K562 (cell line): Measurements from ENCODE around the gene LDB2. TPM values are rescaled to one million over a fixed set of nuclear protein-coding genes. Genes with fewer than 3 reads are reported as not detected.

Source experiments
- HMG20A ChIP-seq: fragments of 450-650 bp; formaldehyde crosslinking; conservative IDR thresholded peaks from 2 replicates; pipeline ENCODE4 v1.4.0; 2020; ENCODE audit warnings: mild to moderate bottlenecking, mixed read lengths
- SFPQ ChIP-seq: fragments of 200-400 bp; formaldehyde crosslinking; IDR thresholded peaks from 2 replicates; pipeline ENCODE4 v1.6.1; 2017; ENCODE audit warnings: mild to moderate bottlenecking, low read depth, low read length, moderate library complexity
- THAP12 ChIP-seq: fragments of 250-450 bp; sonication (Bioruptor Pico); IDR thresholded peaks from 2 replicates; pipeline ENCODE4 v1.9.0; 2021; ENCODE audit warnings: mild to moderate bottlenecking, inconsistent platforms
- TRIM28 ChIP-seq: fragments of 450-650 bp; IDR thresholded peaks from 2 replicates; pipeline ENCODE4 v1.6.1; 2017
- XRCC4 ChIP-seq: IDR thresholded peaks from one replicate; pipeline ENCODE4 v1.6.1; 2011; ENCODE audit not compliant: insufficient read depth, insufficient read length; ENCODE audit errors: extremely low read depth
- YBX1 ChIP-seq: fragments of 450-650 bp; IDR thresholded peaks from 2 replicates; pipeline ENCODE4 v1.7.1; 2016; ENCODE audit warnings: mild to moderate bottlenecking
- ZKSCAN3 ChIP-seq: fragments of 250-450 bp; sonication (Bioruptor Pico); IDR thresholded peaks from 2 replicates; pipeline ENCODE4 v1.4.0; 2020
- ZNF449 ChIP-seq: fragments of 250-450 bp; sonication (Bioruptor Pico); IDR thresholded peaks from 2 replicates; pipeline ENCODE4 v1.8.0; 2022; ENCODE audit warnings: moderate library complexity, mild to moderate bottlenecking, inconsistent platforms
- polyA plus RNA-seq, 8 experiments: library from polyadenylated mRNA; depleted of rRNA in 4 of 8; stranded (reverse) in 5 of 8; unstranded in 3 of 8; fragments of >200 nt; fragmentation: Nextera tagmentation in 2 of 8; fragmentation: Illumina TruSeq in 1 of 8; extraction: Ambion mirVana in 2 of 8; extraction: Trizol in 1 of 8; gene quantifications; 2 replicates each; pipeline versions ENCODE4 v1.2.1 to v1.2.3, GENCODE V29; 2011 to 2014; ENCODE audit warnings: inconsistent platforms in 1 of 8, missing spikeins in 1 of 8
- total RNA-seq, 7 experiments: library from RNA; depleted of rRNA in 6 of 7; stranded (reverse); fragments of >200 nt in 6 of 7; fragmentation: Illumina TruSeq in 2 of 7; extraction: Trizol in 2 of 7; gene quantifications; 2 replicates each; pipeline versions ENCODE4 v1.2.1 to v1.2.3, GENCODE V29; 2011 to 2021; ENCODE audit warnings: low replicate concordance in 1 of 7

Gene LDB2
- total and polyA plus RNA-seq, 9 of the 15 experiments (the other 6 are each of a cell fraction or from before 2014, with no cell fraction given), result 0.10 to 0.20 TPM; not detected in 7

- TF ChIP-seq SFPQ, result no peak
- no peak for TF ChIP-seq HMG20A (CRISPR knock-in tag)
- TF ChIP-seq YBX1, result no peak
- TF ChIP-seq ZKSCAN3 (CRISPR knock-in tag), result no peak
- no peak for TF ChIP-seq ZNF449 (CRISPR knock-in tag)
- no peak for TF ChIP-seq XRCC4
- no peak for TF ChIP-seq TRIM28
- no peak for TF ChIP-seq THAP12 (CRISPR knock-in tag)
These were observed 289.2 kb downstream of the LDB2 start (continued) for GRCh38 chr4:16609170-16609758.
